Embryonic facial prominence (tissue), 1 donor: Measurements from ENCODE around the gene TMED1.
"Not testable (repeated sequence)": the region's sequence is repeated elsewhere in the genome, so short reads cannot be mapped to it uniquely, and the experiment has no call there.

Source experiments
- DNase-seq: peaks from one replicate; pipeline ENCODE4 v3.0.0-alpha.2; 2016; ENCODE audit errors: extremely low spot score

TMED1 gene

DNA sequence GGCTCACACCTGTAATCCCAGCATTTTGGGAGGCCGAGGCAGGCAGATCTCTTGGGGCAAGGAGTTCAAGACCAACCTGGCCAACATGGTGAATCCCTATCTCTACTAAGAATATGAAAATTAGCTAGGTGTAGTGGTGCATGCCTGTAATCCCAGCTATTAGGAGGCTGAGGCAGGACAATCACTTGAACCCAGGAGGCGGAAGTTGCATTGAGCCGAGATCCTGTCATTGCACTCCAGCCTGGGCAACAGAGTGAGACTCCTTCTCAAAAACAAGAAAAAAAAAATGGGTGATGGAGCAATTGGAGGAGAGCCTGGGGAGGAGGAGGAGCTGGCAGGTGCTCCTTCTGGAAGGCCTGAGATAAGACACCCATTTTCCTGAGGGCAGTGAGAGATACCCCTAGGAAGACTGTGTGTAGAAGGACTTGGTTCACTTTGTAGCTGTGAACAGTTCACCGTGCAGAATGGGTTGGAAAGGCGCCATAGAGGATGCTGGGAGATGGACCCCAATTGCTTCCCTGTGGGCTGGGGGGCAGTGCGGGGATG is 26.6 kb upstream of the TMED1 start:
- DNase-seq, result no peak

DNA sequence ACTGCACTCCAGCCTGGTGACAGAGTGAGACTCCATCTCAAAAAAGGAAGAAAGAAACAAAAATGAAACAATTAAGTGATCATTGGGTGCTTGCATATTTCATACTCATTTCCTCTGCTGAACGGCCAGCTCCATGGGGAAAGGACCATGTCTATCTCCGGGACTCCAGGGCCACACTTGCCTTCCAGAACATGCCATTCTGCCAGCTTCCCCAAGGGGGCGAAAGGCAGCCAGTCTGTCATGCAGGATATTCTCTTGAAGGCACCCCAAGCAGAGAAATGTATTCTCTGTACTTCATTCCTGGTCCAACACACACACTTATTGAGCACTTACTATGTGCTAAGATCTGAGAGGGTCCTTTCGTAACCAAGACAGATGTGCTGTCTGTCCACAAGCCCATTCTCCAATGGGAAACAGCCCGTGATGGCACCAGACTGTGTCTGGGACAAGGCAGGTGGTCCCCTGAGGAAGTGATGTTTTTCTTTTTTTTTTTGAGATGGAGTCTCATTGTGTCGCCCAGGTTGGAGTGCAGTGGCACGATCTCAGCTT is 25.2 kb upstream of the TMED1 start:
- DNase-seq, result no peak

DNA sequence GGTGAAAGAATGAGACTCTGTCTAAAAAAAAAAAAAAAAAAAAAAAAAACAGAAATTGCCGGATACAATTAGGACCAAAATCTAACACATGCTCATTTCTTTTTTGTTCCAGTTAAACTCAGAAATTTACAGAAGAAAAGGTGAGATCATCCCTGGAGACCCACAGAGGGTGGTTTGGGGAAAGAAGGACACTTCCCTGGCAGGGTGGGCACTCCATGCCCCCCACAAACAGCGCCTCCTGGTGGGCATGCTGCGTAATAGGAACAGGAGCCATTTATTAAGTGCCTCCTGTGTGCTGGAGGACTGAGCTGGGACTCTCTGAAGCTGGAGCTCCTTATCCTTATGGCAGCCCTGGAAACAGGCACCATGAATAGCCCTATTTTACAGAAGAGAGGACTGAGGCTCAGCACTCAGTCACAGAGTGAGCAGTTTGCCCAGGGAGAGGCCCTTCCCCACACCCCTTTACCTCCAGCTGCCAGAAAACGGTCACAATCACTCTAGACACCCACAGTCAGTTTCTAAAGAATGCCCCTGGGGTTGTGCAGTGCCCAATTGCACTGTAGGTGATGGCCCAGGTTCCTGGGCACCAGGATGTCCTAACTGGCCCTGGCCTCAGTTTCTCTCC is 22.3 kb upstream of the TMED1 start:
- no peak for DNase-seq

DNA sequence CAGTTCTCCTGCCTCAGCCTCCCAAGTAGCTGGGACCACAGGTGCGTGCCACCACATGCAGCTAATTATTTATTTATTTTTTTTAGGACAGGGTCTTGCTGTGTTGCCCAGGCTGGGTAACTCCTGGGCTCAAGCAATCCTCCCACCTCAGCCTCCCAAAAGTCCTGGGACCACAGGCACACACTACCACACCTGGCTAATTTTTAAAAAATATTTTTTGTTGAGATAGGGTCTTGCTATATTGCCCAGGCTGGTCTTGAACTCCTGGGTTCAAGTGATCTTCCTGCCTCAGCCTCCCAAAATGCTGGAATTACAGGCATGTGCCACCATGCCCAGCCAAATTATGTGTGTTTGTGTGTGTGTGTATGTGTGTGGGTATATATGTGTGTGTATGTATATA is 20.9 kb upstream of the TMED1 start:
- not testable (repeated sequence) for DNase-seq

DNA sequence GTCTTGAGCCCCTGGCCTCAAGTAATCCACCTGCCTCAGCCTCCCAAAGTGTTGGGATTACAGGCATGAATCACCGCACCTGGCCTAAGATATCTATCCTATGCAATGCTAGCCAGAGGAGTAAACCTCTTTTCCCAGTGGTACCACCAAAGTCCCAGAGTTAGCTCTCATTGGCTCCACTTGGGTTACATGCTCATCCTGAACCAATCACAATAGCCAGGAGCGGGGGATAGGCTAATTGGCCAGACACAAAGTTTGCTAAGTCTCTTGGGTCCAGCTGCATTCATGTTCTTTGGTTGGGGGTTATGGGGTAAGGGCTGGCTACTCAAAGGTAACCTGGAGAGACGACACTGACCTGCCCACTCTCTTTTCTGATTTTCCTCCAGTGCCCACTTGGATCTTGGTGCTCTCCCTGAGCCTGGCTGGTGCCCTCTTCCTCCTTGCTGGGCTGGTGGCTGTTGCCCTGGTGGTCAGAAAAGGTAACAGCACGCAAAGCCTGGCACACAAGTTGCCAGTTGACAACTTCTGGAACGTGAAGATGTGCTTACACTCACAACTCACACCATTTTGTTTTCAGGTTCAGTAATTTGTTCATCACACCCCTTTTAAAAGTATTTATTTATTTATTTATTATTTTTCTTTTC is 20.0 kb upstream of the TMED1 start:
- no peak for DNase-seq

DNA sequence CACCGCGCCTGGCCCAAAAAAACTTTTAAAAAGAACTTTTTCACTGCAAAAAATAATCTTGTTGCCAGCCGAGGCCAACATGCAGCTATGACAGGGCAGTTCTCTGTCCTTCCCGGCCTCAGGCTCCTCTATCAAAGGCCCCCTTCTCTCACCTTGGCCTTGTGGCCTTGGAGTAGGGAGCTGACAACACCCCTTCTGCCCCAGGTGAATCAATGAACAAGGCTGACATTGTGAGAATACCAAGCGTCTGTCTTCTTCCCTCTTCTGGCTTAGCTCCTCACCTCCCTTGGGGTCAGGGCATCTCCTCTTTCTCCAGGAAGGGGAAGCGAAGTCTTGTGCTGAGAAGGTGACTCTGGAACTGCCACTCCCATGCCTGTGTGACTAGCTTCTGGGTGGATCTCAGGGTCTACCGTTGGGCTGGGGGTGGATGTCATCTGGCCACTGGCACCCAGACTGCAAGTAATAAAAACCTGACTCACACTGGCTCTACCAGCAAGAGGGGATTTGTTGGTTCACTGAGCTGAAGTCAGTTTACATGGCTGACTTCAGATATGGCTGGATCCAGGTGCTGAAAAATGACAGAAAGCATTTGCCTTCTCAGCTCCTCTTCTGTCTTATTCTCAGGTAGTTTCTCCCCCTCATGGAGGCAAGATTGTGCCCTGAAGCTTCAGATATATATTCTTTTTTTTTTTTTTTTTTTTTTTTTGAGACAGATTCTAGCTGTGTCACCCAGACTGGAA is 18.5 kb upstream of the TMED1 start:
- DNase-seq, result no peak

DNA sequence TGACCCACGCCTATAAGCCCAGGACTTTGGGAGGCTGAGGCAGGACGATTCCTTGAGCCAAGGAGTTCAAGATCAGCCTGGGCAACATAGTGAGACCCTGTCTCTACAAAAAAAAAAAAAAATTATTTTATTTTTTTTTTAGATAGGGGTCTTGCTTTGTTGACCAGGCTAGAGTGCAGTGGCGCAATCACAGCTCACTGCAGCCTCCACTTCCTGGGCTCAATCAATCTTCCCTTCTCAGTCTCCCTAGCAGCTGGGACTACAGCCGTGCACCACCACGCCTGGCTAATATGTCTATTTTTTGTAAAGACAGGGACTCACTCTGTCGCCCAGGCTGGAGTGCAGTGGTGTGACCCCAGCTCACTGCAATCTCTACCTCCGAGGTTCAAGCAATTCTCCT is 16.9 kb upstream of the TMED1 start:
- DNase-seq, result no peak

DNA sequence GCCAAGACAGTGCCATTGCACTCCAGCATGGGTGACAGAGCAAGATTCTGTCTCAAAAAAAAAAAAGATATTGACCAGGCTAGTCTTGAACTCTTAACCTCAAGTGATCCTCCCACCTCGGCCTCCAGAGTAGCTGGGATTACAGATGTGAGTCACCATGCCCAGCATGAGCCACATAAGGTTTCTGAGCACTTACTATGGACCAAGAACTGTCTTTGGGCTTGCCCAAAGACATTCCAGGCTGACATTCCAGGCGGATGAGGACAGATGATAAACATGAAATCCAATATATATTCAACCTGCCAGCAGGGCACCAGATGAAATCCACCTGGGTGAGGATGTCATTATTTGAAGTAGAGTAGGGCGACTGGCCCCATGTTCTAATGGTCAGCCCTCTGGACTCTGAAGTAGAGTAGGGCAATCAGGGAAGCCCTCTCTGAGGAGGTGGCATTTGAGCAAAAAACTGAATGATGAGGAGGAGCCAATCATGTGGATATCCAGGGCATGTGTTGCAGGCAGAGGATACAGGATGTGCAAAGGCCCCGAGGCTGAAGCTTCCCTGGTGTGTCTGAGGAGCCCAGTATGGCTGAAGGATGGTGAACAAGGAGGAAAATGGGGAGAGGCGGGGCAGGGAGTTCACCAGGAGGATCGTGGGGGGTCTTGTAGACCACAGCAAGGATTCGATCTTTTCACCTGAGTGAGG is 16.2 kb upstream of the TMED1 start:
- DNase-seq, result no peak

DNA sequence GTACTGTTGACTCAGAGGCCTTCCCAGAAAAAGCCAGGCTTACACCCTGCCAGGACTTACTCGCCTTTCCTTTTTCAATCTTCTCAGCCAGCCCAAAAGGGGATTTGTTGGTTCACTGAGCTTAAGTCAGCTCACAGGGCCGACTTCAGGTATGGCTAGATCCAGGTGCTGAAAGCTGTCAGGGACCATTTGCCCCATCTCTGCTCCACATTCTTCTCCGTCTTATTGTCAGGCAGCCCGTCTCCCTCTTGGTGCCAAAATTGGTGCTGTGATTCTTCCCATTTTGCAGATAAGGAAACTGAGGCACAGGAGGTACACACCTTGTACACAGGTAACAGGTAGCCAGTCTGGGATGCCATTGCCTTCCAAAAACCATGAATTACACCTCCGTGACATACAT is 14.6 kb upstream of the TMED1 start:
- DNase-seq, result no peak

DNA sequence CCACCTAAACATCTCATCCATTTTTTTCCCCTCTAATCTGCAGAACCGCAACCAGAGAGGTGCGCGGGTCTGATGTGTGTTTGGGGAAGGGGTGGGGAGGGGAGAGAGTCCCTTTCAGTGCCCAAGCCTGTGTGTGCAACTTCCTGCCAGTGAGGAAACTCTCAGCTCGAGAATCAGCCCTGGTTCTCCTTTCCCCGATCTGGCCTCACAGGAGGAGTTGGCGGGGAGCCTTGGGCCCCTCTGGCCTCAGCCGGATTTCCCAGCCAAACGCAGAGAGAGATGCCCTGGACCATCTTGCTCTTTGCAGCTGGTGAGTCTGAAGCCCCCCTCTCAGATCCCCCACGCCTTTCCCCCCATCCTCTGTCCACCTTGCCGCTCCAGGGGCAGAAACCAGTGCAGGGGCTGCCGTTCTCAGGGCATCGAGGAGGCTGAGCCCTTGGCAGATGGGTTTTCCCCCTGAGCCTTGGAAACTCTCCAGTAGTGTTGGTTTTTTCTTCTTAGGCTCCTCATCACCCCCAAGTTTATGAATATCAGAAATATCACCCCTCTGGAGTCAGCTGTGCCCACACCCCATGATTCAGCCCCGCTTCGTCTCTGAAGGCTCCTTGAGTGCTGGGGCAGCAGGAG is 12.3 kb upstream of the TMED1 start, which contains the start of gene C19orf38:
C19orf38 (plus strand) TSS at position 186 of the 627 bp plus-strand sequence; CDS start at position 280, 94 bp downstream.
- no peak for DNase-seq

DNA sequence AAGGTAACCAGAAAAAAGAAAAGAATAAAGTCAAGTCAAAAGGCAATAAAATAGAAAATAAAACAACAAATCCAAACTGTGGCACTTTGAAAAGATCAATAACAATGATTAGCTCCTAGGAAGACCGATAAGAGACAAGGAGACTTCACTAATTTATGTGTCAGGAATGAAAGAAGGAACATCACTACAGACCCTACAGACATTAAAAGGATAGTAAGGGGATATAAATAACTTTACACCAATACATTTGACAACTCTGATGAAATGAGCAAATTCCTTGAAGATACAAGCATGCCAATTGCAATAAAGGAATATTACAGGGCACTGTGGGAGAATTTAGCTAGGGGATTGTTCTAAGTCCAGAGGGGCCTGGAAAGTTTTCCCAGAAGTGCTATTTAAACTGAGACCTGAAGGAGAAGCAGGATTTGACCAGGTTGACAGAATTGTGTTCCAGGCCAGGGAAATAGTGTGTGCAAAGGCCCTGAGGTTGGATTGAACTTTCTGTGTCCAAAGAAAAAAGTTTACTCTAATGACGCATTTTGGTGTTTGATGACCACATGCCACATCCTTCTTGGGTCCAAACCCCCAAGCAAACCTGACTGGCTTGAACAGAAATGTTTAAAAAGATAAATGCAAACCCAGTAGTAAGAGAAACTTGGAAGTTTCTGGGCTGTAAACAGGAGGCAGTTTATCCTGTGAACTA is 10.6 kb upstream of the TMED1 start:
- DNase-seq, result no peak

DNA sequence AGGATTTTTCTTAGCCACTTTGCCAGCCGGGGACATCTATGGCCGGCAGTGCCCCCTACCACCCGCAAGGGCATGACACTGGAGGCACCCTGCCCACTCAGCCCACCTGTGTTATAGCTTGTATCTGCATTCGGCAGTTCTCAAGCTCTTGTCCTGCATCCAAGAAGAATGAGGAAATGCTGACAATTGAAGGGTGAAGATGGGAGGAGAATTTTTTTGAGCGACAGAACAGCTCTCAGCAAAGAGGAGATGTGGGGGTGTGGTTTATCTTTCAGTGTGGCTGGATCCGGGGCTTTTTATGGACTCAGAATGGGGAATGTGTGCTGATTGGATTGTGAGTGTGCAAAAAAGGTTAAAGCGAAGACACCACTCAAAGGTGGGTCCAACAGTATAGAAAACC is 6.8 kb upstream of the TMED1 start:
- DNase-seq, result no peak

DNA sequence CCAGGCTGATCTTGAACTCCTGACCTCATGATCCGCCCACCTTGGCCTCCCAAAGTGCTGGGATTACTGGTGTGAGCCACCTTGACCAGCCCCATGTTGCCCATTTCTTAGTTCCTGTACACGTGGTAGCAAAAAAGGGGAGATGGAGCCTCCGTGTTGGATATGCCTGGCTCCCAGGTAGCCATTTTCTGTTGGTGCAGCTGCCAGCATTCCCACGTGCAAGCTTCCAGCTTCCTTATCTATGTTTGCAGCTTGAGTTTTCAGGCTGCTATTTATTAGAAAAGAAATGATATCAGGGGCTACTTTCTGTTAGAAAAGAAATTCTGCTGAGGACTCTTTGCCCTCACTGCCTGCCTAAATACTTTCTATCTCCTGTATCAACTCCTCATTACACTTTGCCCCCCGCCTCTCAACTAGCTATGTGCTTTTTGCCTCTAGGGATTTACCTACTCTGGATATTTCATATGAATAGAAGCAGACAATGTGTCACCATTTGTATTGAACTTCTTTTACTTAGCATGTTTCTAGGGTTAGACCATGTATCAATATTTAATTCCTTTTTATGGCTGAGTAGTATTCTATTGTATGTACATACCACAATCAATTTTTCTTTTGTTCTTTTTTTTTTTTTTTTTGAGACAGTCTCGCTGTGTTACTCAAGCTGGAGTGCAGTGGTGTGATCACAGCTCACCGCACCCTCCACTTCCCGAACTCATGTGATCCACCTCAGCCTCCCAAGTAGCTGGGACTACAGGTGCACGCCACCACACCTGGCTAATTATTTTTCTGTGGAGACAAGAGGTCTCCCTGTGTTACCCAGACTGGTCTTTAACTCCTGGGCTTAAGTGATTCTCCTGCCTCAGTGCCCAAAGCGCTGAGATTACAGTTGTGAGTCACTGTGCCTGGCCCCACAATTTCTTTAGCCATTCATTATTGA is 3.4 kb upstream of the TMED1 start:
- DNase-seq, result no peak

DNA sequence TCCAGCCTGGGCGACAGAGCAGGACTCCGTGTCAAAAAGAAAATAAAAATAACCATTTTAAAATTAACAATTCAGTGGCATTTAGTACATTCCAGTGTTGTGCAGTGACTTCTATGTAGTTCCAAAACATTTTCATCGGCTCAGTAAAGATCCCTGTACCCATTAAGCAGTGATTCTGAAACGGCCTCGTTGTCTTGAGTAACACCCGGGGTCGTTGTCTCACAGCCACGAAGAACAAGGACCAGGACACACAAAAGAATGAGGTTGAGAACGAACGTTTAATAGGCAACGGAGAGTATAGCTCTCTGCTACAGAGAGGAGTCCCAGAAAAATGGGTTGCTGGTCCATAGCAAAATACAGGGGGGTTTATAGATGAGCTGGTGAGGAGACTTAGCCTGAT is 2.4 kb upstream of the TMED1 start:
- DNase-seq, result no peak

DNA sequence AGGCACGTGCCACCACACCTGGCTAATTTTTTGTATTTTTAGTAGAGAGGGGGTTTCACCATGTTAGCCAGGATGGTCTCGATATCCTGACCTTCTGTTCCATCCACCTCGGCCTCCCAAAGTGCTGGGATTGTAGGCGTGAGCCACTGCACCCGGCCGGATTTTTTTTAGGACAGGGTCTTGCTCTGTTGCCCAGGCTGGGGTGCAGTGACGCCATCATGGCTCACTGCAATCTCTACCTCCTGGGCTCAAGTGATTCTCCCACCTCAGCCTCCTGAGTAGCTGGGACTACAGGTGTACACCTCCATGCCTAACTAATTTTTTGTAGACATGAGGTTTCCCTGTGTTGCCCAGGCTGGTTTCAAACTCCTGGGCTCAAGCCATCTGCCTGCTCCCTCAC is 1.6 kb upstream of the TMED1 start:
- DNase-seq, result not testable (repeated sequence)

DNA sequence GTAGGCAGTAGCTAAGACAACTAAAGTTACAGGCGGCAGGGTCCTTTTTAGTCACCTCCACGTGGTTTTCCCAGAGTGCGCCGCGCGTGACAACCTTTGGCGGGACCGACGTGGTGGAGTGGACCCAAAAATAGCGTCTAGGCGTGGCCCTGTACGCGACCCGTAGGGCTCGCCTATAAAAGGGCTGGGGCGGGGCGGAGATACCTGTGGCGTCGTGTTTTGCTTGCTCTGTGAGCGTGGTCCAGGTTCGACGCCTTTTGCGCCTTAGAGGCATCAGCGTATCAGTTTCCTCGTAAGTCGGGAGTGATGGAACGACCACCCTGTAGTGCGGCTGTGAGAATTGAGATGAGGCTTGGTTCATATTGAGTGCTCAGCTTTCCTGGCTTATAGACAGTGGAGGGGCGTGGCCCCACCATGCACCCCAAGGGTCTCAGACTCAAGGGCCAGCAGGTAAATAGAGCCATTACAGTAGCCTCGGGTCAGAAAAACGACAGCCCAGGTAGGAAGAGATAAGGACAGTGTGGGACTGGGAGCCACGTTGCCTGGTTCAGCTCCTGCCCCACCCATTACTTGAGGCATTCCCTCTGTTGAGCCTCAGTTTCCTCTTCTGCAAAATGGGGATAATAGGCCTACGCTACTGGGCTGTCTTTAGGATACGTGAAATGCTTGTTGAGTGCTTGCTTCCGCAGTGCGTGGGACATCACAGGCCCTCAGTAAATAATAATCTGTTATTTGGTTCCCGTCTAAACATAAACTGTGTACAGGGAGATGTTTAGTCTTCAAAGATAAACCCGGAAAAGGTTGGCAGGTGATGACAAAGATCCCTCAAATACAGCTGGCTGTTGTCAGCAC is 693 bp upstream of the TMED1 start:
- no peak for DNase-seq

DNA sequence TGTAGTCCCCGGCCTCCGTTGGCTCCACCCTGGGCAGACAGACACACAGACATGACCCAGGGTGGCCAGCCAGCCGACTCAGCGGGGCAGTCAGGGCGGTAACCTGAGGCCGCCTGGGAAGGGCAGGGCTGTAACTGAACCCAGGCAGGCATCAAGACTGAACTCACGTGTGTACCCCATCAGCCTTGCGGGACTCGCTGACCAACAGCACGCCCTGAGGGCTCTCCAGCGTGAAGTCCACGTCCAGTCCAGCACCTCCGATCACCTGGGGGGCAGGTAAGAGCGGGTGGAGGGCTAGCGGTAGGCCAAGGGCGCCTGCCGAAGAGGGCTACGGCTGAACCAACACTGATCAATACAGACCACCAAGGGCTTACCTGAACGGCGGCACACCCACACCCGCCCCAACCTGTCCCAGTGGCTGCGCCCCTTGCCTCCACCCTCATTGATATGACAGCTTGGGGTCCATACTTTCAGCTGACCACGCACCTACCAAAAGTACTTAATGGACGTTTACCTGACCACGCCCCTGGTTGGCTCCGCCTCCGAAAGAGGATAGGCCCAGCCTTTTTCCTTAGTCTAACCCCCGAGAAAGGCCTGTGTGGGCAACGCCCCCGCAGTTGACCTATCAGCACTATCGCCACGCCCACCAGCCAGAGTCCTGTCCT is 791 bp downstream of the TMED1 start:
- no peak for DNase-seq

DNA sequence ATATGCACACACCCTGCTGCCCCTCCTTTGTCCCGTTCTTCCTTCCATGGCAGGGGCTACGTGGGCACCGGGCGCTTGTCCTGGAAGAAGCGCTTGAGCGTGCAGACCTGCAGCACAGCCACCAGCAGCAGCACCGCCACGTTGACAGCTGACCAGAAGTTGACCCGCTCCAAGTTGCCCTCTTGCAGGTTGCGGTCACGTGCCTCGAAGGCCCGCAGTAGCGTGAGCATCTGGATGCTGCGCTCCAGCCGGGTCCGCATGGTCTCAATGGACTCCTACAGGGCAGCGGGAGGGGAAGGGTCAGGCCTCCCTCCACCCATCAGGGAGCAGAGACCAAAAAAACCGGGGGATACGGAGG is 3.1 kb downstream of the TMED1 start:
- DNase-seq, result no peak
